ENCODE results near the gene TAC4. TPM values are rescaled to one million over a fixed set of nuclear protein-coding genes. Genes with fewer than 3 reads are reported as not detected.

The TAC4 gene
- polyA plus RNA-seq, 2 of the 4 experiments (the other 2 are of a cell fraction): not detected

GRCh38 chr17:49861150-49861884 lies 13.4 kb upstream of the TAC4 start:
- DNase-seq (ENCODE audit: low read depth in 1 of 2, low spot score in 1 of 2): peak; percentile 66 to 82
- POLR2A ChIA-PET: interaction anchor here (0.9 kb wide), 1 partner anchor 153 kb away, joined by 7 read pairs; the partner anchor contains the start of gene SLC35B1
- 0 out of 6 replicates have a peak overlapping the region, but pooled peaks of 1 of the 2 experiments have one; percentile 0 for H3K27ac ChIP-seq
- FAIRE-seq: peak; percentile 36
- WGBS (ENCODE audit: missing lambda C conversion rate): 29% methylated on average over 16 of the region's 16 CpGs
- peak; percentile 42 to 65 for ATAC-seq
- peaks cover 4% of the 10 kb centered on the region; the same call in 1 of the 3 replicates for H3K4me1 ChIP-seq
- H3K4me3 ChIP-seq: no peak overlapping the region
- TF ChIP-seq ZFP36 (IDR thresholded peaks at IDR 0.05; ENCODE audit: borderline replicate concordance, partially characterized antibody) (no peak), NPAS2 (CRISPR knock-in tag; IDR thresholded peaks at IDR 0.05; ENCODE audit: borderline replicate concordance) (no peak), CTCF (IDR thresholded peaks at IDR 0.05) (peak; percentile 98), MAX (IDR thresholded peaks at IDR 0.05) (0 out of 2 replicates have a peak, but pooled peaks have one; percentile 32), RNF2 (IDR thresholded peaks at IDR 0.05; ENCODE audit: borderline replicate concordance, low read depth) (no peak), RAD21 (conservative IDR thresholded peaks at IDR 0.05 in 1 of 2, IDR thresholded peaks at IDR 0.05 in 1 of 2) (peak; percentile 99 to 100), SMC3 (IDR thresholded peaks at IDR 0.05) (peak; percentile 100)
- CTCF ChIA-PET: interaction anchor here (0.5 to 34.2 kb wide), 39 partner anchors 8 to 294 kb away, joined by 3 to 1602 read pairs (median 4); partner anchors contain the start of genes DLX3 and DLX4
- peak overlapping the region; percentile 45; the same call in 2 of the 3 replicates for H3K4me2 ChIP-seq
- H3K9me3 ChIP-seq: no peaks in the 10 kb centered on the region

- FAIRE-seq (no peak), DNase-seq (ENCODE audit: low read depth in 1 of 2, low spot score in 1 of 2) (peak in 1 of 2 experiments; percentile 31), ATAC-seq (peak; percentile 42 to 70; a peak in 4 of 6 replicates)
- ChIA-PET POLR2A (interaction anchor here (1.1 kb wide), 1 partner anchor 138 kb away, joined by 3 read pairs; no protein-coding TSS in a partner anchor), CTCF (interaction anchor here (0.5 to 34.2 kb wide), 36 partner anchors 8 to 290 kb away, joined by 3 to 1602 read pairs (median 4); partner anchors contain the start of genes DLX3, DLX4, NXPH3 and SLC35B1)
- Histone ChIP-seq H3K4me2 (no peak overlapping the region), H3K9me3 (no peaks in the 10 kb centered on the region), H3K27ac (no peak overlapping the region), H3K4me1 (peaks cover 4% of the 10 kb centered on the region; the same call in 1 of the 3 replicates), H3K4me3 (no peak overlapping the region)
- 62% methylated on average over 16 of the region's 20 CpGs for WGBS (ENCODE audit: missing lambda C conversion rate)
- TF ChIP-seq RAD21 (conservative IDR thresholded peaks at IDR 0.05 in 1 of 2, IDR thresholded peaks at IDR 0.05 in 1 of 2) (0 out of 5 replicates have a peak, but pooled peaks of 1 of the 2 experiments have one; percentile 15), BHLHE40 (IDR thresholded peaks at IDR 0.05; ENCODE audit: low read depth, low read length) (no peak)
Observed at GRCh38 chr17:49859991-49860953, 12.4 kb upstream of the TAC4 start.

- ATAC-seq: no peak
- POLR2A ChIA-PET: no interaction called here
- H3K4me2 ChIP-seq: no peak overlapping the region
- DNase-seq (ENCODE audit: low read depth in 1 of 2, low spot score in 1 of 2): no peak
- CTCF ChIA-PET: interaction anchor here (1.0 to 34.2 kb wide), 9 partner anchors 9 to 291 kb away, joined by 3 to 1602 read pairs (median 4); partner anchors contain the start of genes DLX3, DLX4, NXPH3 and TAC4
- WGBS (ENCODE audit: missing lambda C conversion rate): 55% methylated on average over 6 of the region's 6 CpGs
- no peak overlapping the region for H3K4me3 ChIP-seq
- H3K9me3 ChIP-seq: no peaks in the 10 kb centered on the region
- H3K4me1 ChIP-seq: peaks cover 4% of the 10 kb centered on the region; the same call in 1 of the 3 replicates
- TF ChIP-seq RAD21 (conservative IDR thresholded peaks at IDR 0.05 in 1 of 2, IDR thresholded peaks at IDR 0.05 in 1 of 2) (no peak), RARB (CRISPR knock-in tag; IDR thresholded peaks at IDR 0.05) (no peak), HMGXB4 (CRISPR knock-in tag; IDR thresholded peaks at IDR 0.05; ENCODE audit: borderline replicate concordance) (no peak), NPAS2 (CRISPR knock-in tag; IDR thresholded peaks at IDR 0.05; ENCODE audit: borderline replicate concordance) (no peak), ZNF302 (CRISPR knock-in tag; IDR thresholded peaks at IDR 0.05) (no peak), TFCP2L1 (CRISPR knock-in tag; IDR thresholded peaks at IDR 0.05) (no peak), KDM5A (IDR thresholded peaks at IDR 0.05) (no peak), RNF2 (IDR thresholded peaks at IDR 0.05; ENCODE audit: borderline replicate concordance, low read depth) (no peak), ATOH8 (CRISPR knock-in tag; IDR thresholded peaks at IDR 0.05; ENCODE audit: low read depth) (no peak), CEBPB (IDR thresholded peaks at IDR 0.05) (no peak), GATA3 (IDR thresholded peaks at IDR 0.05; ENCODE audit: borderline replicate concordance) (no peak), FOXS1 (CRISPR knock-in tag; IDR thresholded peaks at IDR 0.05) (no peak), CTCF (IDR thresholded peaks at IDR 0.05) (no peak), POLR2A (IDR thresholded peaks at IDR 0.05; ENCODE audit: low read length) (no peak)
- no peak overlapping the region for H3K27ac ChIP-seq
- FAIRE-seq: no peak
Observed at GRCh38 chr17:49858796-49859195, 10.9 kb upstream of the TAC4 start.
